Naive B cell (primary cell): ENCODE data around the gene CRKL. TPM values are rescaled to one million over a fixed set of nuclear protein-coding genes. Genes with fewer than 3 reads are reported as not detected.
"Not testable (repeated sequence)": the region's sequence is repeated elsewhere in the genome, so short reads cannot be mapped to it uniquely, and the experiment has no call there.

ENCODE experiments used
- ATAC-seq, 2 donors: fragments of 150-1000 bp; cut with Tn5 transposase; 2 replicates each; pipeline ENCODE4 v1.10.0; 2021; ENCODE audit warnings: low read depth in 2 of 2, mild to moderate bottlenecking in 2 of 2, moderate library complexity in 2 of 2
- DNase-seq: peaks from one replicate; pipeline ENCODE4 v3.0.0; 2022
- H3K27ac Mint-ChIP-seq, 6 donors: one replicate each; pipeline ENCODE4 v1.8.0; 2020 to 2022; ENCODE audit warnings: mild to moderate bottlenecking in 6 of 6, mixed read lengths in 6 of 6, moderate library complexity in 5 of 6, inconsistent platforms in 2 of 6
- H3K27me3 Mint-ChIP-seq, 3 donors: one replicate each; pipeline ENCODE4 v1.8.0; 2021 to 2022; ENCODE audit warnings: mixed read lengths in 3 of 3, mild to moderate bottlenecking in 1 of 3
- H3K36me3 Mint-ChIP-seq, 2 donors: one replicate each; pipeline ENCODE4 v1.8.0; 2020 to 2022; ENCODE audit warnings: mixed read lengths in 2 of 2, inconsistent platforms in 1 of 2, mild to moderate bottlenecking in 1 of 2
- H3K4me1 Mint-ChIP-seq, 3 donors: one replicate each; pipeline ENCODE4 v1.8.0; 2020 to 2022; ENCODE audit warnings: mixed read lengths in 3 of 3, inconsistent platforms in 1 of 3, mild to moderate bottlenecking in 1 of 3, moderate library complexity in 1 of 3
- H3K4me3 Mint-ChIP-seq, 8 donors: one replicate each; pipeline ENCODE4 v1.8.0; 2020 to 2022; ENCODE audit warnings: mild to moderate bottlenecking in 8 of 8, mixed read lengths in 8 of 8, moderate library complexity in 8 of 8, inconsistent platforms in 2 of 8
- H3K9me3 Mint-ChIP-seq, 7 donors: one replicate each; pipeline ENCODE4 v1.8.0; 2020 to 2022; ENCODE audit warnings: mixed read lengths in 7 of 7, mild to moderate bottlenecking in 5 of 7, inconsistent platforms in 2 of 7, moderate library complexity in 1 of 7
- polyA plus RNA-seq, 6 donors: library from polyadenylated mRNA; unstranded; fragments of 300-500 nt; fragmentation: Illumina TruSeq; gene quantifications; one replicate each; pipeline ENCODE4 v1.2.3, GENCODE V29; 2021; ENCODE audit warnings: low read depth in 6 of 6

Gene CRKL
- polyA plus RNA-seq, 6 donors from 2014 or later, result 42.6 to 60.7 (median 50.0) TPM

- DNase-seq (no peak), ATAC-seq (no peak)
- Mint-ChIP-seq H3K4me1 (peaks cover 35 to 74% (median 59%) of the 10 kb centered on the region in 3 donors), H3K4me3 (no peak overlapping the region), H3K27ac (peak overlapping the region in 2 of 6 donors; percentile 65 to 87), H3K9me3 (no peaks in the 10 kb centered on the region), H3K27me3 (no peaks in the 10 kb centered on the region), H3K36me3 (no peaks in the 10 kb centered on the region)
Measured at GRCh38 chr22:20930004-20930403, 12.8 kb downstream of the CRKL start.

- Mint-ChIP-seq H3K27ac (peak overlapping the region in 1 of 6 donors; percentile 87), H3K4me3 (peak overlapping the region in 1 of 8 donors; percentile 29), H3K4me1 (peaks cover 33 to 74% (median 56%) of the 10 kb centered on the region in 3 donors)
- not testable (repeated sequence) for H3K36me3 Mint-ChIP-seq, H3K9me3 Mint-ChIP-seq, H3K27me3 Mint-ChIP-seq, DNase-seq, ATAC-seq
Measured at GRCh38 chr22:20930435-20930834, 13.2 kb downstream of the CRKL start.

- Mint-ChIP-seq H3K4me3 (peak overlapping the region in 2 of 8 donors; percentile 15 to 21), H3K9me3 (no peaks in the 10 kb centered on the region), H3K36me3 (no peaks in the 10 kb centered on the region), H3K4me1 (peaks cover 25 to 67% (median 54%) of the 10 kb centered on the region in 3 donors), H3K27ac (peak overlapping the region in 2 of 6 donors; percentile 30 to 69), H3K27me3 (no peaks in the 10 kb centered on the region)
- ATAC-seq (no peak), DNase-seq (no peak)
Measured at GRCh38 chr22:20931126-20931654, 14.0 kb downstream of the CRKL start.

- ATAC-seq (no peak), DNase-seq (no peak)
- Mint-ChIP-seq H3K4me3 (no peak overlapping the region), H3K27me3 (no peaks in the 10 kb centered on the region), H3K4me1 (peaks cover 34 to 71% (median 57%) of the 10 kb centered on the region in 3 donors), H3K27ac (peak overlapping the region in 1 of 6 donors; percentile 18), H3K9me3 (no peaks in the 10 kb centered on the region), H3K36me3 (peaks cover 5 to 7% of the 10 kb centered on the region in 2 donors)
Measured at GRCh38 chr22:20933910-20934309, 16.7 kb downstream of the CRKL start.

GRCh38 chr22:20935049-20935448, 17.8 kb downstream of the CRKL start:
- H3K36me3 Mint-ChIP-seq, H3K27me3 Mint-ChIP-seq, ATAC-seq, DNase-seq, H3K9me3 Mint-ChIP-seq: not testable (repeated sequence)
- H3K4me3 Mint-ChIP-seq, result peak overlapping the region in 1 of 8 donors; percentile 71
- H3K4me1 Mint-ChIP-seq, result peaks cover 33 to 75% (median 57%) of the 10 kb centered on the region in 3 donors
- H3K27ac Mint-ChIP-seq, result peak overlapping the region in 1 of 6 donors; percentile 72

- Mint-ChIP-seq H3K4me1 (peaks cover 40 to 73% (median 61%) of the 10 kb centered on the region in 3 donors), H3K4me3 (peak overlapping the region in 1 of 8 donors; percentile 23), H3K27ac (peak overlapping the region in 1 of 6 donors; percentile 24)
- not testable (repeated sequence) for DNase-seq, H3K36me3 Mint-ChIP-seq, H3K27me3 Mint-ChIP-seq, H3K9me3 Mint-ChIP-seq, ATAC-seq
Measured at GRCh38 chr22:20935780-20936539, 18.8 kb downstream of the CRKL start.

GRCh38 chr22:20937031-20937793, 20.0 kb downstream of the CRKL start:
- Mint-ChIP-seq H3K4me3 (peak overlapping the region in 6 of 8 donors; percentile 34 to 78 (median 62)), H3K27ac (peak overlapping the region in 3 of 6 donors; percentile 34 to 88 (median 62)), H3K9me3 (no peaks in the 10 kb centered on the region), H3K36me3 (peaks cover 5 to 7% of the 10 kb centered on the region in 2 donors), H3K4me1 (peaks cover 42 to 76% (median 67%) of the 10 kb centered on the region in 3 donors), H3K27me3 (no peaks in the 10 kb centered on the region)
- DNase-seq, result no peak
- ATAC-seq, result no peak

- peak overlapping the region in 1 of 8 donors; percentile 61 for H3K4me3 Mint-ChIP-seq
- no peaks in the 10 kb centered on the region for H3K27me3 Mint-ChIP-seq
- ATAC-seq (no peak), DNase-seq (no peak)
- peaks cover 42 to 76% (median 70%) of the 10 kb centered on the region in 3 donors for H3K4me1 Mint-ChIP-seq
- no peaks in the 10 kb centered on the region for H3K9me3 Mint-ChIP-seq
- peaks cover 5 to 7% of the 10 kb centered on the region in 2 donors for H3K36me3 Mint-ChIP-seq
- peak overlapping the region in 2 of 6 donors; percentile 34 to 62 for H3K27ac Mint-ChIP-seq
Measured at GRCh38 chr22:20937794-20938671, 20.8 kb downstream of the CRKL start.

- H3K36me3 Mint-ChIP-seq, result not testable (repeated sequence)
Measured at GRCh38 chr22:20939457-20940185, 22.4 kb downstream of the CRKL start.

GRCh38 chr22:20940186-20940651, 23.0 kb downstream of the CRKL start:
- DNase-seq (no peak), ATAC-seq (no peak)
- no peaks in the 10 kb centered on the region for H3K27me3 Mint-ChIP-seq
- peaks cover 7 to 9% of the 10 kb centered on the region in 2 donors for H3K36me3 Mint-ChIP-seq
- H3K4me1 Mint-ChIP-seq, result peaks cover 43 to 79% (median 79%) of the 10 kb centered on the region in 3 donors
- H3K4me3 Mint-ChIP-seq, result no peak overlapping the region
- no peaks in the 10 kb centered on the region for H3K9me3 Mint-ChIP-seq
- H3K27ac Mint-ChIP-seq, result peak overlapping the region in 2 of 6 donors; percentile 59 to 74

More at GRCh38 chr22:20939457-20940185, 22.4 kb downstream of the CRKL start:
- H3K4me3 Mint-ChIP-seq, H3K9me3 Mint-ChIP-seq, DNase-seq, ATAC-seq, H3K27me3 Mint-ChIP-seq: not testable (repeated sequence)
- Mint-ChIP-seq H3K27ac (peak overlapping the region in 5 of 6 donors; percentile 59 to 74 (median 65)), H3K4me1 (peaks cover 41 to 76% (median 75%) of the 10 kb centered on the region in 3 donors)

GRCh38 chr22:20940904-20941385, 23.7 kb downstream of the CRKL start:
- H3K4me1 Mint-ChIP-seq, result peaks cover 47 to 84% (median 83%) of the 10 kb centered on the region in 3 donors
- peak overlapping the region in 3 of 6 donors; percentile 1 to 44 (median 24) for H3K27ac Mint-ChIP-seq
- no peaks in the 10 kb centered on the region for H3K9me3 Mint-ChIP-seq
- H3K4me3 Mint-ChIP-seq, result no peak overlapping the region
- no peak for ATAC-seq
- DNase-seq, result no peak
- H3K27me3 Mint-ChIP-seq, result no peaks in the 10 kb centered on the region
- peaks cover 7 to 9% of the 10 kb centered on the region in 2 donors for H3K36me3 Mint-ChIP-seq
